Stomach (tissue), 9 donors: ENCODE measurements around the gene KRTAP4-12. TPM values are rescaled to one million over a fixed set of nuclear protein-coding genes. Genes with fewer than 3 reads are reported as not detected.
"Not testable (repeated sequence)": the region's sequence is repeated elsewhere in the genome, so short reads cannot be mapped to it uniquely, and the experiment has no call there.

Experiments used
- DNase-seq, 2 donors: peaks; one replicate each; pipeline versions ENCODE4 v3.0.0 to v3.0.0-alpha.2; 2013 to 2019
- H3K27ac ChIP-seq, 5 donors: fragments of 200-600 bp in 4 of 5; sonication (generic) in 4 of 5; one replicate each; pipeline ENCODE4 v1.5.1; 2013 to 2019; ENCODE audit warnings: mild to moderate bottlenecking in 1 of 5, moderate library complexity in 1 of 5
- H3K27me3 ChIP-seq, 3 donors: fragments of 200-600 bp; sonication (generic); one replicate each; pipeline ENCODE4 v1.5.1; 2017 to 2019; ENCODE audit warnings: mixed run types in 1 of 3
- H3K36me3 ChIP-seq, 4 donors: fragments of 200-600 bp; sonication (generic); 1 replicate in 3 of 4; 2 replicates in 1 of 4; pipeline ENCODE4 v1.5.1; 2016 to 2019
- H3K4me1 ChIP-seq, 4 donors: fragments of 200-600 bp; sonication (generic); one replicate each; pipeline ENCODE4 v1.5.1; 2016 to 2019
- H3K4me3 ChIP-seq, 4 donors: fragments of 200-600 bp; sonication (generic) in 3 of 4; one replicate each; pipeline ENCODE4 v1.5.1; 2016 to 2019; ENCODE audit warnings: mild to moderate bottlenecking in 1 of 4
- H3K9me3 ChIP-seq, 4 donors: fragments of 200-600 bp; sonication (generic); one replicate each; pipeline ENCODE4 v1.5.1; 2016 to 2019
- CTCF ChIP-seq, 7 experiments: fragments of 450-650 bp in 4 of 7; fragments of 200-600 bp in 3 of 7; sonication (generic) in 3 of 7; IDR thresholded peaks; one replicate each; pipeline ENCODE4 v1.5.1; 2016 to 2019; ENCODE audit warnings: antibody characterized with exemption in 7 of 7, control low read depth in 2 of 7, mild to moderate bottlenecking in 1 of 7
- EP300 ChIP-seq: sonication (generic); formaldehyde crosslinking; IDR thresholded peaks from one replicate; pipeline ENCODE4 v1.6.1; 2017; ENCODE audit warnings: antibody characterized with exemption
- POLR2A ChIP-seq, 4 donors: fragments of 450-650 bp; IDR thresholded peaks; one replicate each; pipeline ENCODE4 v1.6.1; 2016; ENCODE audit warnings: antibody characterized with exemption in 4 of 4, control low read depth in 2 of 4, mild to moderate bottlenecking in 1 of 4, moderate library complexity in 1 of 4
- POLR2AphosphoS5 ChIP-seq, 3 donors: sonication (generic); formaldehyde crosslinking; IDR thresholded peaks; one replicate each; pipeline ENCODE4 v1.6.1; 2016; ENCODE audit warnings: antibody characterized with exemption in 3 of 3
- WGBS, 5 donors: extraction: QIAGEN DNeasy Blood & Tissue Kit in 3 of 5; methylation state at CpG; one replicate each; pipeline versions ENCODE4 v1.1.5 to v1.1.7; 2013 to 2018; 5-methylcytosine and 5-hydroxymethylcytosine counted together
- intact Hi-C: fragments of 100-400 bp; cut with DNase I; formaldehyde crosslinking; loops from one replicate; pipeline ENCODE4 v1.15.1; 2023; ENCODE audit warnings: low total_unique reads
- polyA plus RNA-seq, 3 donors: library from polyadenylated mRNA; stranded (reverse); fragments of 200-250 nt; gene quantifications; one replicate each; pipeline ENCODE4 v1.2.3, GENCODE V29; 2013
- total RNA-seq, 5 donors: library from RNA; depleted of rRNA; stranded (reverse); fragments of >200 nt; gene quantifications; one replicate each; pipeline versions ENCODE4 v1.1.0 to v1.2.3, GENCODE V29; 2014 to 2016
- donor health status: healthy with polysubstance abuse.
- donor health status: Bipolar disorder and iron deficiency.
- donor health status: healthy.

The KRTAP4-12 gene
- total and polyA plus RNA-seq, 8 donors = not detected

DNA sequence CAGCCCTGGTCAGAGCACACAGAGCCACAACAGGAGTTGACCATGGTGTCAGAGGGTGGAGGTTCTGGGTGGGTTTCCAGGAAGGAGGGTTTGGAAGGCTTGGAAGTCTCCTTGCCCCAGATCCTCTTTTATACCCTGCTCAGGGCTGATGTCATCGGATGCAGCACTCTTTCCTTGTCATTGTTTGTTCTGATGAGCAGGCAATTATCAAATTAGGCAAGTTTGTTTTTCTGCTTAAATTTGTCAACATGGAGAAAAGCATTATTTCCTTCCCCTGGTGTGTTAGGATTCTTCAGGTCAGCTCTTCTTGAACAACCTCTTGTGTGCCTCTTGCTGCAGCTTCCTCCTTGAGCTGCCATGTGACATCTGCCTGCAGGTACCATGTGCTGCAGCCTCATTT is 36.7 kb upstream of the KRTAP4-12 start, which contains the start of gene KRTAP4-4:
Gene KRTAP4-4, minus strand, starts transcription at position 101 of the 400 bp plus-strand sequence. Its CDS starts 57 bp downstream, at position 44.
- Histone ChIP-seq H3K27ac (no peak within 1 kb of the TSS), H3K9me3 (no peaks in the 10 kb centered on the region), H3K4me3 (no peak within 1 kb of the TSS), H3K36me3 (no peaks in the 10 kb centered on the region), H3K27me3 (peaks cover 0 to 29% (median 4%) of the 10 kb centered on the region in 3 donors), H3K4me1 (no peaks in the 10 kb centered on the region)
- intact Hi-C loops = no loop called here
- 78 to 96% (median 85%) methylated on average over 1 of the region's 1 CpG for WGBS, 5 donors
- DNase-seq = no peak
- TF ChIP-seq POLR2AphosphoS5 (IDR thresholded peaks at IDR 0.05) (no peak), POLR2A (IDR thresholded peaks at IDR 0.05) (no peak), CTCF (IDR thresholded peaks at IDR 0.05) (no peak), EP300 (no peak)

DNA sequence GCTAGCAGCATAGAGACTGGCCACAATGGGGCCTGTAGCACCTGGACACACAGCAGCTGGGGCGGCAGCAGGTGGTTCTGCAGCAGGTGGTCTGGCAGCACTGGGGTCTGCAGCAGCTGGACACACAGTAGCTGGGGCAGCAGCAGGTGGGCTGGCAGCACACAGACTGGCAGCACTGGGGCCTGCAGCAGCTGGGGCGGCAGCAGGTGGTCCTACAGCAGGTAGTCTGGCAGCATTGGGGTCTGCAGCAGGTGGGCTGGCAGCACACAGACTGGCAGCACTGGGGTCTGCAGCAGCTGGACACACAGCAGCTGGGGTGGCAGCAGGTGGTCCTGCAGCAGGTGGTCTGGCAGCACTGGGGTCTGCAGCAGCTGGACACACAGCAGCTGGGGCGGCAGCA is 36.2 kb upstream of the KRTAP4-12 start:
- H3K4me1 ChIP-seq, DNase-seq, H3K36me3 ChIP-seq, H3K4me3 ChIP-seq, H3K27ac ChIP-seq, intact Hi-C loops, H3K9me3 ChIP-seq: not testable (repeated sequence)
- peaks cover 0 to 29% (median 4%) of the 10 kb centered on the region in 3 donors for H3K27me3 ChIP-seq
- 67 to 96% (median 90%) methylated on average over 3 of the region's 3 CpGs for WGBS, 5 donors

- no peak overlapping the region for H3K4me3 ChIP-seq
- TF ChIP-seq CTCF (IDR thresholded peaks at IDR 0.05) = no peak
- no peak for TF ChIP-seq POLR2AphosphoS5 (IDR thresholded peaks at IDR 0.05)
- no peak for TF ChIP-seq EP300
- no peak for TF ChIP-seq POLR2A (IDR thresholded peaks at IDR 0.05)
- WGBS, 5 donors = 13 to 19% (median 16%) methylated on average over 2 of the region's 2 CpGs
- intact Hi-C loops = no loop called here
- no peak overlapping the region for H3K27ac ChIP-seq
- no peaks in the 10 kb centered on the region for H3K36me3 ChIP-seq
- peaks cover 0 to 28% (median 0%) of the 10 kb centered on the region in 3 donors for H3K27me3 ChIP-seq
- no peaks in the 10 kb centered on the region for H3K9me3 ChIP-seq
- peak in 1 of 2 donors; percentile 8 for DNase-seq
- H3K4me1 ChIP-seq = no peaks in the 10 kb centered on the region
These were observed 29.9 kb upstream of the KRTAP4-12 start for GRCh38 chr17:41153856-41154255.

DNA sequence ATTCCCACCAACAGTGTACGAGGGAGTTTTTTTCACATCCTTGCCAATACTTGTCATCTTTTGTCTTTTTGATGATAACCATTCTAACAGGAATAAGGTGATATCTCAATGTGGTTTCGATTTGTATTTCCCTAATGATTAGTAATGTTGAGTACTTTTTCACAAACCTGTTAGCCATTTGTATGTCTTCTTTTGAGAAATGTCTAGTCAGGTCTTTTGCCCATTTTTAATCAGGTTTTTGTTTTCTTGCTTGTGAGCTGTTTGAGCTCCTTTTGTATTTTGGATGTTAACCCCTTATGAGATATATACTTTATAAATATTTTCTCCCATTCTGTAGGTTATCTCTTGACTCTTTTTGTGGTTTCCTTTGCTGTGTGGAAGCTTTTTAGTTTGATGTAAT is 27.5 kb upstream of the KRTAP4-12 start:
- DNase-seq = no peak
- Histone ChIP-seq H3K9me3 (no peaks in the 10 kb centered on the region), H3K4me1 (no peaks in the 10 kb centered on the region), H3K4me3 (no peak overlapping the region), H3K36me3 (no peaks in the 10 kb centered on the region), H3K27ac (no peak overlapping the region), H3K27me3 (peaks cover 0 to 19% (median 0%) of the 10 kb centered on the region in 3 donors)
- TF ChIP-seq POLR2AphosphoS5 (IDR thresholded peaks at IDR 0.05) (no peak), CTCF (IDR thresholded peaks at IDR 0.05) (no peak), POLR2A (IDR thresholded peaks at IDR 0.05) (no peak), EP300 (no peak)
- intact Hi-C loops = no loop called here
- 67 to 85% (median 73%) methylated on average over 2 of the region's 2 CpGs for WGBS, 5 donors

GRCh38 chr17:41150026-41150425 is 26.0 kb upstream of the KRTAP4-12 start:
- no peak for DNase-seq
- Histone ChIP-seq H3K4me3 (no peak overlapping the region), H3K4me1 (no peaks in the 10 kb centered on the region), H3K36me3 (no peaks in the 10 kb centered on the region), H3K27me3 (peaks cover 0 to 17% (median 0%) of the 10 kb centered on the region in 3 donors), H3K27ac (no peak overlapping the region), H3K9me3 (no peaks in the 10 kb centered on the region)
- intact Hi-C loops = no loop called here
- TF ChIP-seq CTCF (IDR thresholded peaks at IDR 0.05) (no peak), EP300 (no peak), POLR2AphosphoS5 (IDR thresholded peaks at IDR 0.05) (no peak), POLR2A (IDR thresholded peaks at IDR 0.05) (no peak)
- WGBS, 5 donors = 78 to 86% (median 84%) methylated on average over 4 of the region's 4 CpGs
